ENCODE data around the gene GOLGA8R.
"Not testable (repeated sequence)": the region's sequence is repeated elsewhere in the genome, so short reads cannot be mapped to it uniquely, and the experiment has no call there.

GRCh38 chr15:30392766-30393663, 21.0 kb downstream of the GOLGA8R start, which contains the start of gene CHRFAM7A:
- not testable (repeated sequence) for TF ChIP-seq POLR2A, CTCF (IDR thresholded peaks at IDR 0.05)
